ENCODE results near the gene AP3D1. TPM values are rescaled to one million over a fixed set of nuclear protein-coding genes. Genes with fewer than 3 reads are reported as not detected.

AP3D1 gene
- total RNA-seq, 1 experiment from 2014 or later, result 75.5 TPM

DNA sequence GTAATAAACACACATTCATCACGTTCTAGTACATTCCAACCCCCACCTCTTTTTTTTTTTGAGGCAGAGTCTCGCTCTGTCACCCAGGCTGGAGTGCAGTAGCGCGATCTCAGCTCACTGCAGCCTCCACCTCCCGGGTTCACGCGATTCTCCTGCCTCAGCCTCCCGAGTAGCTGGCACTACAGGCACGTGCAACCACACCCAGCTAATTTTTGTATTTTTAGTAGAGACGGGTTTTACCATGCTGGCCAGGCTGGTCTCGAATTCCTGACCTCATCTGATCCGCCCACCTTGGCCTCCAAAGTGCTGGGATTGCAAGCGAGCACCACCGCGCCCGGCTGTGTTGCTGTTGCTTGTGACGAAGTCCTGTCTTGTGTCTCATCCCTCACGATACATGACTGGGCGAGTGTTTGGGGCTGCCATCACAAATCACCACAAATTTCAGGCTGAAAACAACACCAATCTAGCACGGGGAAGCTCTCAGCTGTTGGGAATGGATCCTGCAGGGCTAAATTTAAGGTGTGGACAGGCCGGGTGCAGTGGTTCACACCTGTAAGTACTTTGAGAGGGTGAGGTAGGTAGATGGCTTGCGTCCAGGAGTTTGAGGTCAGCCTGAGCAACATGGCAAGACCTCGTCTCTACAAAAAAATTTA is 70.9 kb downstream of the AP3D1 start:
- Histone ChIP-seq H3K4me2 (no peak overlapping the region), H3K36me3 (ENCODE audit: low read depth) (no peaks in the 10 kb centered on the region), H3K9me3 (ENCODE audit: insufficient read depth, low read depth) (no peaks in the 10 kb centered on the region), H3K27me3 (ENCODE audit: insufficient read depth, low read depth) (no peaks in the 10 kb centered on the region), H2AFZ (no peak overlapping the region), H3K27ac (no peak overlapping the region), H3K9me2 (ENCODE audit: insufficient read depth) (no peaks in the 10 kb centered on the region), H4K20me1 (ENCODE audit: insufficient read depth) (no peaks in the 10 kb centered on the region), H3K4me3 (no peak overlapping the region), H3F3A (ENCODE audit: insufficient read depth, low read depth) (no peaks in the 10 kb centered on the region), H3K79me2 (ENCODE audit: low read depth) (no peaks in the 10 kb centered on the region), H3K4me1 (replicated peaks; ENCODE audit: insufficient read depth) (no peaks in the 10 kb centered on the region)
- no peak for DNase-seq
- no peak for TF ChIP-seq CTCF (conservative IDR thresholded peaks at IDR 0.05)
- TF ChIP-seq EZH2 (IDR thresholded peaks at IDR 0.05; ENCODE audit: low read depth), result no peak
- intact Hi-C loops (cut with micrococcal nuclease; ENCODE audit: unreplicated experiment), result no loop called here
- ChIA-PET POLR2A (ENCODE audit: unreplicated experiment) (no interaction called here), CTCF (no interaction called here)
- BruUV-seq (replicated peaks), result no TSS peak

- BruUV-seq (replicated peaks), result no TSS peak
- TF ChIP-seq EZH2 (IDR thresholded peaks at IDR 0.05; ENCODE audit: low read depth) (no peak), CTCF (conservative IDR thresholded peaks at IDR 0.05) (no peak)
- H3K9me2 ChIP-seq (ENCODE audit: insufficient read depth), result no peaks in the 10 kb centered on the region
- H3K79me2 ChIP-seq (ENCODE audit: low read depth), result no peaks in the 10 kb centered on the region
- no peaks in the 10 kb centered on the region for H3F3A ChIP-seq (ENCODE audit: insufficient read depth, low read depth)
- no peak overlapping the region for H3K4me2 ChIP-seq
- no peaks in the 10 kb centered on the region for H3K9me3 ChIP-seq (ENCODE audit: insufficient read depth, low read depth)
- H2AFZ ChIP-seq, result no peak overlapping the region
- H4K20me1 ChIP-seq (ENCODE audit: insufficient read depth), result no peaks in the 10 kb centered on the region
- no peaks in the 10 kb centered on the region for H3K36me3 ChIP-seq (ENCODE audit: low read depth)
- intact Hi-C loops (cut with micrococcal nuclease; ENCODE audit: unreplicated experiment), result no loop called here
- POLR2A ChIA-PET (ENCODE audit: unreplicated experiment), result no interaction called here
- no peaks in the 10 kb centered on the region for H3K27me3 ChIP-seq (ENCODE audit: insufficient read depth, low read depth)
- no peaks in the 10 kb centered on the region for H3K4me1 ChIP-seq (replicated peaks; ENCODE audit: insufficient read depth)
- DNase-seq, result no peak
- no peak overlapping the region for H3K27ac ChIP-seq
- no peak overlapping the region for H3K4me3 ChIP-seq
- CTCF ChIA-PET, result no interaction called here
Measured at GRCh38 chr19:2079865-2080301, 71.5 kb downstream of the AP3D1 start.

DNA sequence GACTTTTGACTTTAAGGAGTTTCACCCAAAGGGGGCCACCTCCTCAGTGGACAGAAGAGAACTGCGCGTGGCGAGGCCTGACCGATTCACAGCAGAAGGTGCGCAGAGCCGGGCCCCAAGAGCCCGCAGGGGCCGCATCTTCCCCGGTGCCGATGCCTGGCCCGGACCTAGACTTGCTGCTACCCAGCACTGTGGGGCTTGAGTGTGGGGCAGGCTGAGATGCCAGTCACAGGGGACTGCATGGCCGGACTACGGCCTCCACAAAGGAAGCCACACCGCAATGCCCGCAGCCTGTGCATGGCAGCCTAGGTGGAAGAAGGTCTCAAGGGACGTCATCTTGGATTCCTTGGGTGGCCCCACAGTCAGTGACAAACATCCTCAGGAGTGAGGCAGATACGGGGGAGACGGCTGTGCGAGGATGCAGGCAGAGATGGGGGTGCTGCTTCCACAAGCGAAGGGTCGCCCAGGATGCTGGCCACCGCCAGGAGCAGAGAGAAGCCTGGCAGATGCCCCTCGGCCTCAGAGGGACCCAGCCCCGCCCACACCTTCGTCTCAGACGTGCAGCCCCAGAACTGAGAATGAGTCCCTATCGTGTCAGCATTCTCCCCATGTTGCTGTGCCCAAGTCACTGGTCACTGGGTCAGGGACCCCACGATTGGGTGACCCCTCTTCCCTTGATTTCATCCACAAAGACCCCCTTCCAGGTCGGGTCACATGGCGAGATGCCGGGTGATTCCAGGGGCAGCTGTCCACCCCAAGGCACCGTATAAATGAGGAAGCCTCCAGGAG is 72.1 kb downstream of the AP3D1 start:
- ChIA-PET CTCF (no interaction called here), POLR2A (ENCODE audit: unreplicated experiment) (no interaction called here)
- no TSS peak for BruUV-seq (replicated peaks)
- Histone ChIP-seq H3F3A (ENCODE audit: insufficient read depth, low read depth) (no peaks in the 10 kb centered on the region), H3K27me3 (ENCODE audit: insufficient read depth, low read depth) (no peaks in the 10 kb centered on the region), H2AFZ (no peak overlapping the region), H3K4me3 (no peak overlapping the region), H3K79me2 (ENCODE audit: low read depth) (no peaks in the 10 kb centered on the region), H3K4me2 (no peak overlapping the region), H3K9me2 (ENCODE audit: insufficient read depth) (no peaks in the 10 kb centered on the region), H3K36me3 (ENCODE audit: low read depth) (no peaks in the 10 kb centered on the region), H4K20me1 (ENCODE audit: insufficient read depth) (no peaks in the 10 kb centered on the region), H3K27ac (no peak overlapping the region), H3K4me1 (replicated peaks; ENCODE audit: insufficient read depth) (no peaks in the 10 kb centered on the region), H3K9me3 (ENCODE audit: insufficient read depth, low read depth) (no peaks in the 10 kb centered on the region)
- intact Hi-C loops (cut with micrococcal nuclease; ENCODE audit: unreplicated experiment), result no loop called here
- no peak for DNase-seq
- TF ChIP-seq CTCF (conservative IDR thresholded peaks at IDR 0.05) (no peak), EZH2 (IDR thresholded peaks at IDR 0.05; ENCODE audit: low read depth) (no peak)

Measured in PC-9 (cell line).